Heart right ventricle (tissue), 16 donors: ENCODE results near the gene TLE7. TPM values are rescaled to one million over a fixed set of nuclear protein-coding genes. Genes with fewer than 3 reads are reported as not detected.

Source experiments
- ATAC-seq, 8 donors: fragments of 200-7000 bp; cut with Tn5 transposase; one replicate each; pipeline ENCODE4 v1.9.1; 2020; ENCODE audit warnings: mild to moderate bottlenecking in 8 of 8, moderate library complexity in 8 of 8, moderate number of reproducible peaks in 1 of 8
- DNase-seq, 2 donors: peaks; one replicate each; pipeline ENCODE4 v3.0.0-alpha.2; 2020
- H3K27ac ChIP-seq, 10 donors: fragments of 200-600 bp; sonication (generic) in 2 of 10; one replicate each; pipeline versions ENCODE4 v1.5.0 to v1.8.0; 2020 to 2022; ENCODE audit warnings: mild to moderate bottlenecking in 3 of 10
- H3K27me3 ChIP-seq, 7 donors: fragments of 200-600 bp; one replicate each; pipeline ENCODE4 v1.8.0; 2021 to 2022; ENCODE audit warnings: mild to moderate bottlenecking in 2 of 7
- H3K36me3 ChIP-seq, 9 donors: fragments of 200-600 bp; sonication (generic) in 1 of 9; one replicate each; pipeline versions ENCODE4 v1.5.0 to v1.8.0; 2020 to 2022; ENCODE audit warnings: mild to moderate bottlenecking in 2 of 9
- H3K4me1 ChIP-seq, 9 donors: fragments of 200-600 bp; sonication (generic) in 1 of 9; one replicate each; pipeline versions ENCODE4 v1.5.0 to v1.8.0; 2020 to 2022; ENCODE audit warnings: mild to moderate bottlenecking in 4 of 9
- H3K4me3 ChIP-seq, 10 donors: fragments of 200-600 bp; sonication (generic) in 2 of 10; one replicate each; pipeline versions ENCODE4 v1.5.0 to v1.8.0; 2020 to 2022; ENCODE audit warnings: mild to moderate bottlenecking in 7 of 10, moderate library complexity in 2 of 10
- H3K9me3 ChIP-seq, 11 donors: fragments of 200-600 bp in 10 of 11; sonication (generic) in 2 of 11; one replicate each; pipeline versions ENCODE4 v1.5.0 to v1.8.0; 2013 to 2022; ENCODE audit warnings: mild to moderate bottlenecking in 2 of 11, control low read depth in 1 of 11, moderate library complexity in 1 of 11
- CTCF ChIP-seq, 9 donors: fragments of 200-600 bp; sonication (generic) in 2 of 9; IDR thresholded peaks; one replicate each; pipeline versions ENCODE4 v1.5.0 to v1.8.0; 2021 to 2022; ENCODE audit warnings: antibody characterized with exemption in 9 of 9, mild to moderate bottlenecking in 5 of 9, moderate library complexity in 1 of 9
- WGBS, 2 donors: extraction: QIAGEN DNeasy Blood & Tissue Kit; methylation state at CpG; one replicate each; pipeline ENCODE4 v1.1.7; 2013; ENCODE audit warnings: inconsistent platforms in 1 of 2; 5-methylcytosine and 5-hydroxymethylcytosine counted together
- intact Hi-C, 10 donors: fragments of 100-400 bp; cut with DNase I; formaldehyde crosslinking; loops; one replicate each; pipeline versions ENCODE4 v1.11.1 to v1.14.2; 2022
- polyA plus RNA-seq, 2 donors: library from polyadenylated mRNA; stranded (reverse); fragments of 200-250 nt; gene quantifications; one replicate each; pipeline ENCODE4 v1.2.3, GENCODE V29; 2013
- total RNA-seq, 10 donors: library from RNA; stranded (reverse); fragmentation: NEBNext Ultra II Directional in 3 of 10; extraction: Animal tissue kit (Norgen Biotek cat#: 25700) in 3 of 10; gene quantifications; one replicate each; pipeline versions ENCODE4 v1.2.1 to v1.2.4, GENCODE V29; 2021 to 2023
- donor health status: Arrhythmogenic right ventricular cardiomyopathy.
- donor health status: ischemic (EF 13 %, LVEDD 7.1; RV severe dilation, severe dysfunction).
- donor health status: healthy with polysubstance abuse.
- donor health status: DM: no; HTN: yes; CAD: no.
- donor health status: DM: no; HTN: no; CAD: no.
- donor health status: ischemic (EF 25% LVEDD 6.9; RV normal size, moderate dysfunction).
- donor health status: ischemic (EF 25% LVEDD 5.7; RV mildly dilated, moderate dysfunction).
- donor health status: healthy.
- donor health status: DM: yes; HTN: yes; CAD: no.
- donor health status: Ischemic cardiomyopathy.
- donor health status: ischemic (EF 35%, LVEDD 5.7; RV mildly dilated, moderate dysfunction).
- donor health status: nonischemic (EF 11% LVEDD 7.7; RV severe dilation, severe dysfunction).
- donor health status: DM: yes; HTN: yes; CAD: no.
- donor health status: PGD.
- donor health status: ischemic (EF 29% LVEDD 5.4; RV normal size, mild dysfunction).
- donor health status: nonischemic (EF 23%, LVEDD 6.1; RV moderate dilation, normal function).

Gene TLE7
- total and polyA plus RNA-seq, 12 donors, result not detected

DNA sequence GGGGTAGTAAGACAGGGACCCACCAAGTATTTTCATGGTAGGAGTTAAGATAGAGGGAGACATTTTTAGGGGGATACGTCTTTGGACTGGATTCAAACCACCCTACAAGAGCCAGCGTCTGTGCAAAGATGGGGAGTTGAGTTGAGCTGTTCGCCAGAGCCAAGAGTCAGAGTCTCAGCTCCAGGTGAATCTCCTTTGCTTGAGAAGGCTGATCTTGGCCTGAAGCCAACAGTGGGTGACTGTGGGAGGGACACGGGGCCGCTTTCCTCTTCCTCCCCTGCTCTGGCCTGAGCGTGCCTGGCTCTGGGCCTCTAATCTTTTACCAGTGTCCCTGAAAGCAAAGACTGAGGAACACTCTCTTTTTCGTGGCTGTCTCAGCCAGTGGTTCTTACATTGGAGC is 5.4 kb downstream of the TLE7 start:
- H3K4me3 ChIP-seq, result no peak overlapping the region
- H3K4me1 ChIP-seq, result no peaks in the 10 kb centered on the region
- TF ChIP-seq CTCF (IDR thresholded peaks at IDR 0.05), result no peak
- H3K36me3 ChIP-seq, result no peaks in the 10 kb centered on the region
- no peak for DNase-seq
- intact Hi-C loops, result no loop called here
- 74% methylated on average over 7 of the region's 7 CpGs for WGBS, 2 donors
- peaks cover 0 to 3% (median 0%) of the 10 kb centered on the region in 11 donors for H3K9me3 ChIP-seq
- no peak overlapping the region for H3K27ac ChIP-seq
- peaks cover 0 to 34% (median 28%) of the 10 kb centered on the region in 7 donors for H3K27me3 ChIP-seq
- ATAC-seq, result no peak

DNA sequence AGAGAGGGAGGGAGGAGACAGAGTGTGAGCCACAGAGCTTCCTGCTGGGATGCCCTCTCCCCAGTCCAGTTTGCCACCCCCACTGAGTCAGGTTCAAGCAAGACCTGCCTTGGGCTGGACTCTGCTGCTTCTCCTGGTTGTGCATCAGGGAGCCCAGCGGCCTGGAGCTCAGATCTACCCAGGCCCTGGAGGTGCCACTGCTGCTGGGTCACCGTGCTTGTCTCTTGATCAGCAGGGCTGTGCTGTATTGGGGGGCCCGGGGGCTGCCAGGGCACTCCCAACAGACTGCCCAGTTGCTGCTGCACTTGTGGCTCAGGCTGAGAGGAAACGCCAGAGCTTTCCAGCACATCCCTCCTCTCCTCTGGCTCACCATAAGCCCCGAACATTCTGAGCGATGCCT is 8.9 kb downstream of the TLE7 start:
- Histone ChIP-seq H3K27me3 (peaks cover 0 to 54% (median 22%) of the 10 kb centered on the region in 7 donors), H3K36me3 (no peaks in the 10 kb centered on the region)
- WGBS, 2 donors, result 73 to 80% methylated on average over 6 of the region's 6 CpGs

GRCh38 chr16:71431991-71432390 is 9.9 kb downstream of the TLE7 start:
- Histone ChIP-seq H3K36me3 (no peaks in the 10 kb centered on the region), H3K9me3 (peaks cover 0 to 15% (median 0%) of the 10 kb centered on the region in 11 donors), H3K4me3 (no peak overlapping the region), H3K27me3 (peaks cover 0 to 52% (median 22%) of the 10 kb centered on the region in 7 donors), H3K4me1 (no peaks in the 10 kb centered on the region), H3K27ac (no peak overlapping the region)
- intact Hi-C loops, result no loop called here
- 88 to 89% methylated on average over 9 of the region's 9 CpGs for WGBS, 2 donors
- ATAC-seq (no peak), DNase-seq (no peak)
- TF ChIP-seq CTCF (IDR thresholded peaks at IDR 0.05), result no peak

More for the DNA sequence above, 8.9 kb downstream of the TLE7 start:
- DNase-seq (no peak), ATAC-seq (no peak)
- no peak overlapping the region for H3K27ac ChIP-seq
- H3K4me3 ChIP-seq, result no peak overlapping the region
- H3K9me3 ChIP-seq, result peaks cover 0 to 15% (median 0%) of the 10 kb centered on the region in 11 donors
- H3K4me1 ChIP-seq, result no peaks in the 10 kb centered on the region
- intact Hi-C loops, result no loop called here
- no peak for TF ChIP-seq CTCF (IDR thresholded peaks at IDR 0.05)

DNA sequence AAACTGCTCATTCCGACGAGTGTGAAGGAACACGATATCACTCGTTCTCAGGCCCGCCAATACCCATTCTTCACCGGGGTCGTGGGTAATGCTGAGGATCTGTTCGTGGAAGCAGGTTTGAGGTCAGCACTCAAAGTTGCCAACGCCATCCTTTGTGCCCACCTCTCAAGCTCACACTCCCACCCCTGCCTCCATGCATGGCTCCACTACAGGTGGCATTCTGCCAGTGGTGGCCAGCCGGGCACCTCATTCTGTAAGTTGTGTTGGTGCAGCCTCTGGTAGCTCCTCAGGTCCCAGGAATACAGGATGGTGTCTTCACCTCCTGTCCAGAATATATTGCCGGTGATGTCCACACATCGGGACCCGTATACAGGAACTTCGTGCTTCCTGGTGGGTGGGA is 10.7 kb downstream of the TLE7 start:
- TF ChIP-seq CTCF (IDR thresholded peaks at IDR 0.05), result no peak
- H3K36me3 ChIP-seq, result no peaks in the 10 kb centered on the region
- no peak overlapping the region for H3K27ac ChIP-seq
- H3K4me1 ChIP-seq, result no peaks in the 10 kb centered on the region
- WGBS, 2 donors, result 83% methylated on average over 14 of the region's 14 CpGs
- peaks cover 0 to 60% (median 30%) of the 10 kb centered on the region in 7 donors for H3K27me3 ChIP-seq
- ATAC-seq (no peak), DNase-seq (no peak)
- H3K9me3 ChIP-seq, result peaks cover 0 to 15% (median 0%) of the 10 kb centered on the region in 11 donors
- H3K4me3 ChIP-seq, result no peak overlapping the region
- intact Hi-C loops, result no loop called here
